Nephron progenitor cell (in vitro differentiated cells): Measurements from ENCODE around the gene MAP3K1.
A peak's percentile ranks its signal among the peaks of the same experiment; 100 is the strongest.

Source experiments
- DNase-seq: peaks from one replicate; pipeline ENCODE4 v3.0.0; 2021
- H3K27ac Mint-ChIP-seq: 2 replicates; pipeline ENCODE4 v1.8.0; 2021; ENCODE audit warnings: mild to moderate bottlenecking, moderate library complexity, mixed read lengths
- H3K27me3 Mint-ChIP-seq: 2 replicates; pipeline ENCODE4 v1.8.0; 2021; ENCODE audit warnings: mild to moderate bottlenecking, low read depth, mixed read lengths; ENCODE audit not compliant: poor library complexity
- H3K36me3 Mint-ChIP-seq: 2 replicates; pipeline ENCODE4 v1.8.0; 2021; ENCODE audit warnings: low read depth, mixed read lengths
- H3K4me1 Mint-ChIP-seq: 2 replicates; pipeline ENCODE4 v1.8.0; 2021; ENCODE audit warnings: mixed read lengths
- H3K4me3 Mint-ChIP-seq: 2 replicates; pipeline ENCODE4 v1.8.0; 2021; ENCODE audit warnings: mild to moderate bottlenecking, moderate library complexity, mixed read lengths
- H3K9me3 Mint-ChIP-seq: 2 replicates; pipeline ENCODE4 v1.8.0; 2021; ENCODE audit warnings: mild to moderate bottlenecking, moderate library complexity, mixed read lengths
- CTCF ChIP-seq: fragments of 200-600 bp; sonication (generic); IDR thresholded peaks from 2 replicates; pipeline ENCODE4 v1.5.0; 2021; ENCODE audit warnings: antibody characterized with exemption

Gene MAP3K1

DNA sequence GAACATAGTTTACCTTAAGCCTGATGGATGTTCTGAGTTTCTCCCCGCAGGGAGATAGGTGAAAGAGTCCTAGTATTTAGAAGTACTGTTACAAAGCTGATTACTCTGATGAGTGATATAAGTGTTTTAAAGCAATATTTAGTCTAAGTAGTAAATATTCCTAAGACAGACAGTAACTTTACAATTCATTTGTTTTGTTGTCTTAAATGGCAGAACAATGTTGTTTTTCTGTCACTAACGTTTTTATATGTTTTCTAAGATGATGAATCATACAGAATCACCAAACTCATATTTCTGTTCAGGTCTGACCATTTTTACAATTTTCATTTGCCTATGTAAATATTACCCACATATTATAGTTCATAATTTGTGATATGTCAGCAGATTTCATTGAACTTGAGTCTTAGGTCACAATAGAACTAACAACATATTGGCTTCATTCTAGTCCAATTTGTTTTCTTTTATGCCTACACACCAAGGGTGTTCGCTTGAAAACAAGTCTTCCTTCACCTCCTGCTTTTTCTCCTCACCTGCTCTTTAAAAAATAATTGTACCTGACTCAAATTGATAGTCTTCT lies 30.6 kb downstream of the MAP3K1 start:
- H3K9me3 Mint-ChIP-seq: peaks cover 3% of the 10 kb centered on the region
- peaks cover 26% of the 10 kb centered on the region for H3K4me1 Mint-ChIP-seq
- H3K36me3 Mint-ChIP-seq: peaks cover 5% of the 10 kb centered on the region
- DNase-seq: no peak
- no peak for TF ChIP-seq CTCF
- no peaks in the 10 kb centered on the region for H3K27me3 Mint-ChIP-seq
- no peak overlapping the region for H3K4me3 Mint-ChIP-seq
- H3K27ac Mint-ChIP-seq: no peak overlapping the region

DNA sequence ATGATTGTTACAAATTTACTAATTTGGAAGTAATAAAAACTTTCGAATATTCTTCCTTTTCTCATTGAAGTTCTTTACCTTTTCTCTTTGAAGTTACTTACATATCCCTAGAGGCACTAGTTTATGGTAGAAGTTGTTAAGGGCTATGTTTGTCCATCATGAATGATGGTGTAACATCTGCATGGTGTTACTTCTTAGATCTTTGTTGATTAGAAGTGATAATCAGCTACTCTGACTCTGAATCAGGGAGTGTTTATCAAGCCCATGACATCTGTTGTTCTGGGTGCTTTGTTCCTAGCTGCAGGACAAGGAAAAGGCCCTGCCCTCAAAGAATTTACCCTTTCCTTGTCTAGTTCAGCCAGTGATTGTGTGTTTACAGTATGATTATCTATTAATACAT lies 32.9 kb downstream of the MAP3K1 start:
- no peak overlapping the region for H3K27ac Mint-ChIP-seq
- peaks cover 3% of the 10 kb centered on the region for H3K9me3 Mint-ChIP-seq
- no peaks in the 10 kb centered on the region for H3K27me3 Mint-ChIP-seq
- H3K4me1 Mint-ChIP-seq: peaks cover 37% of the 10 kb centered on the region
- peaks cover 5% of the 10 kb centered on the region for H3K36me3 Mint-ChIP-seq
- DNase-seq: no peak
- no peak overlapping the region for H3K4me3 Mint-ChIP-seq
- TF ChIP-seq CTCF: no peak

DNA sequence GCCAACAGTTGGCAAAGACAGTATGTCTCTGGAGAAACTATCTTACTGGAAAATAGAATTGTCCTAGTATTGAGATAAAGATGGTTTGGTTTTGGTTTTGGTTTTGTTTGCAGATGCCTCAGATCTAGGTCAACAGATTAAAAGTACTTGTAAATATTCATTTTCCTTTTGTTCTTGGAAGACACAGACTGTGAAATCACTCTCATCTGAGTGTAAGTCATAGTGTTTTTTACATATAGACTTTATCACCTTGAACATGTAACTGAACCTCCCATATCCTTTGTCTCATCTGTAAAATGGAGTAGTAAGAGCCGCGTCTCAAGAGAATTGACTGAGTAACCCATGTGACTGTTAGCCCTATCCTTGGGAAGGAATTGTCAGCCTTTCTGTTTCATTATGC lies 34.3 kb downstream of the MAP3K1 start:
- Mint-ChIP-seq H3K4me1 (peaks cover 48% of the 10 kb centered on the region), H3K36me3 (peaks cover 6% of the 10 kb centered on the region), H3K27ac (no peak overlapping the region), H3K9me3 (no peaks in the 10 kb centered on the region), H3K4me3 (no peak overlapping the region), H3K27me3 (no peaks in the 10 kb centered on the region)
- no peak for TF ChIP-seq CTCF
- no peak for DNase-seq

- no peak overlapping the region for H3K4me3 Mint-ChIP-seq
- DNase-seq: no peak
- no peaks in the 10 kb centered on the region for H3K27me3 Mint-ChIP-seq
- H3K4me1 Mint-ChIP-seq: peaks cover 47% of the 10 kb centered on the region
- no peak for TF ChIP-seq CTCF
- peaks cover 6% of the 10 kb centered on the region for H3K36me3 Mint-ChIP-seq
- no peaks in the 10 kb centered on the region for H3K9me3 Mint-ChIP-seq
- no peak overlapping the region for H3K27ac Mint-ChIP-seq
Observed at GRCh38 chr5:56850423-56850822, 35.1 kb downstream of the MAP3K1 start.

DNA sequence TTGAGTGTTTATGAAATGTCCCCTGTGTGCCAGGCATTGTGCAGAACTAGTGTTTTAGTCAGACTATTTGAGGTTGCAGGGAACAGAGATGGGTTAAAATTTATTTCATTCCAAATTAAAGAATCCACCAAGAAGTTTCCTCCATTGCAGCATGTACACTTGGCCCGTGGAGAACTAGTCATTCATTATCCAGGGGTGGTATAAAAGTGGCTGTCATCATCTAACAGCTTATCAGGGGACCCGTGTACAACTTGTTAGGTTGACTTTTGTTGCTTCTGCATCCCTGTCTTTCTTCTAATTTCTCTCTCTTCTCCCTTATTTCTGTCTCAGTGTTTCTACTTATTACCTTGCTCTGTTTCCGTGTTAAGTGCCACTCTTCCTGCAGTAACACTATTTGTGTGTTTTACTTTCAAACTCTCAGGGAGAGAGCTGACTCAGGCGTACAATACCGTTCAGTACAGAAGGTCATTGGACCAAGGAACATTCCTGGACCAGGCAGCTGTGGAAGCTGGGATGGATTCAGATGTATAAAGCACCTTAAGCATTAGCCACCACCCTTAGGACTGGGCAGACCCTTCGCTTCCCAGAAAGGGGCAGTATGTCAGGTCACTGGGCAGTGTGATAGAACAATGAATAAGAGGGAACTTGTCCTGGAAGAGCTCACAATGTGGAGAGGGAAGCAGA lies 36.1 kb downstream of the MAP3K1 start:
- no peaks in the 10 kb centered on the region for H3K27me3 Mint-ChIP-seq
- no peak overlapping the region for H3K4me3 Mint-ChIP-seq
- no peak for TF ChIP-seq CTCF
- DNase-seq: no peak
- peaks cover 43% of the 10 kb centered on the region for H3K4me1 Mint-ChIP-seq
- peak overlapping the region; percentile 68 for H3K27ac Mint-ChIP-seq
- H3K36me3 Mint-ChIP-seq: peaks cover 6% of the 10 kb centered on the region
- no peaks in the 10 kb centered on the region for H3K9me3 Mint-ChIP-seq
